Liver (tissue), 2 donors: ENCODE results near the gene UNC13B.

Experiments used
- TF ChIP-seq, protein P1 (sequence below): fragments of 150-350 bp; IDR thresholded peaks from 2 replicates; pipeline ENCODE4 v1.5.1; 2017; ENCODE audit warnings: improper control_type of control experiment, low read depth, low read length; ENCODE audit not compliant: missing input control
- TF ChIP-seq, protein P2 (sequence below): IDR thresholded peaks from 2 replicates; pipeline ENCODE4 v1.6.1; 2016; ENCODE audit warnings: antibody characterized with exemption, mild to moderate bottlenecking
- TF ChIP-seq, protein P3 (sequence below): IDR thresholded peaks from 2 replicates; pipeline ENCODE4 v1.6.1; 2016; ENCODE audit warnings: antibody characterized with exemption
- donor health status: healthy.

DNA sequence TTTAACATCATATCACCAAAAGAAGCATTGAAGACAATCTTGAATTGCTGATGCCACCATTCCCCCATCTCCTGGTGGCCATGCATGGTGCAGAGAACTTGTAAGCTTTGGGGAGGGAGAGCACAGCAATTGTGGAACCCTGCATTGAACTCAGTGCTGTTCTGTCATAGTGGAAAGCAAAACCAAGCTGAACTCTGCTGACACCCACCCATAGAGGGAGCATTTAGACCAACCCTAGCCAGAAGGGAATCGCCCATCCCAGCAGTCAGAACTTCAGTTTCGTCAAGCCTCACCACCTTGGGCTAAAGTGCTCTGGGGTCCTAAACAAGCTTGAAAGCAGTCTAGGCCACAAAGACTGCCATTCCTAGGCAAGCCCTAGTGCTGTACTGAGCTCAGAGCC is 290.7 kb downstream of the UNC13B start:
- TF ChIP-seq, protein P1, sequence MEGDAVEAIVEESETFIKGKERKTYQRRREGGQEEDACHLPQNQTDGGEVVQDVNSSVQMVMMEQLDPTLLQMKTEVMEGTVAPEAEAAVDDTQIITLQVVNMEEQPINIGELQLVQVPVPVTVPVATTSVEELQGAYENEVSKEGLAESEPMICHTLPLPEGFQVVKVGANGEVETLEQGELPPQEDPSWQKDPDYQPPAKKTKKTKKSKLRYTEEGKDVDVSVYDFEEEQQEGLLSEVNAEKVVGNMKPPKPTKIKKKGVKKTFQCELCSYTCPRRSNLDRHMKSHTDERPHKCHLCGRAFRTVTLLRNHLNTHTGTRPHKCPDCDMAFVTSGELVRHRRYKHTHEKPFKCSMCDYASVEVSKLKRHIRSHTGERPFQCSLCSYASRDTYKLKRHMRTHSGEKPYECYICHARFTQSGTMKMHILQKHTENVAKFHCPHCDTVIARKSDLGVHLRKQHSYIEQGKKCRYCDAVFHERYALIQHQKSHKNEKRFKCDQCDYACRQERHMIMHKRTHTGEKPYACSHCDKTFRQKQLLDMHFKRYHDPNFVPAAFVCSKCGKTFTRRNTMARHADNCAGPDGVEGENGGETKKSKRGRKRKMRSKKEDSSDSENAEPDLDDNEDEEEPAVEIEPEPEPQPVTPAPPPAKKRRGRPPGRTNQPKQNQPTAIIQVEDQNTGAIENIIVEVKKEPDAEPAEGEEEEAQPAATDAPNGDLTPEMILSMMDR, result no peak
- TF ChIP-seq, protein P2, sequence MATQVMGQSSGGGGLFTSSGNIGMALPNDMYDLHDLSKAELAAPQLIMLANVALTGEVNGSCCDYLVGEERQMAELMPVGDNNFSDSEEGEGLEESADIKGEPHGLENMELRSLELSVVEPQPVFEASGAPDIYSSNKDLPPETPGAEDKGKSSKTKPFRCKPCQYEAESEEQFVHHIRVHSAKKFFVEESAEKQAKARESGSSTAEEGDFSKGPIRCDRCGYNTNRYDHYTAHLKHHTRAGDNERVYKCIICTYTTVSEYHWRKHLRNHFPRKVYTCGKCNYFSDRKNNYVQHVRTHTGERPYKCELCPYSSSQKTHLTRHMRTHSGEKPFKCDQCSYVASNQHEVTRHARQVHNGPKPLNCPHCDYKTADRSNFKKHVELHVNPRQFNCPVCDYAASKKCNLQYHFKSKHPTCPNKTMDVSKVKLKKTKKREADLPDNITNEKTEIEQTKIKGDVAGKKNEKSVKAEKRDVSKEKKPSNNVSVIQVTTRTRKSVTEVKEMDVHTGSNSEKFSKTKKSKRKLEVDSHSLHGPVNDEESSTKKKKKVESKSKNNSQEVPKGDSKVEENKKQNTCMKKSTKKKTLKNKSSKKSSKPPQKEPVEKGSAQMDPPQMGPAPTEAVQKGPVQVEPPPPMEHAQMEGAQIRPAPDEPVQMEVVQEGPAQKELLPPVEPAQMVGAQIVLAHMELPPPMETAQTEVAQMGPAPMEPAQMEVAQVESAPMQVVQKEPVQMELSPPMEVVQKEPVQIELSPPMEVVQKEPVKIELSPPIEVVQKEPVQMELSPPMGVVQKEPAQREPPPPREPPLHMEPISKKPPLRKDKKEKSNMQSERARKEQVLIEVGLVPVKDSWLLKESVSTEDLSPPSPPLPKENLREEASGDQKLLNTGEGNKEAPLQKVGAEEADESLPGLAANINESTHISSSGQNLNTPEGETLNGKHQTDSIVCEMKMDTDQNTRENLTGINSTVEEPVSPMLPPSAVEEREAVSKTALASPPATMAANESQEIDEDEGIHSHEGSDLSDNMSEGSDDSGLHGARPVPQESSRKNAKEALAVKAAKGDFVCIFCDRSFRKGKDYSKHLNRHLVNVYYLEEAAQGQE, result no peak
- TF ChIP-seq, protein P3, sequence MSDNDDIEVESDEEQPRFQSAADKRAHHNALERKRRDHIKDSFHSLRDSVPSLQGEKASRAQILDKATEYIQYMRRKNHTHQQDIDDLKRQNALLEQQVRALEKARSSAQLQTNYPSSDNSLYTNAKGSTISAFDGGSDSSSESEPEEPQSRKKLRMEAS, result no peak
